ENCODE data around the gene SERINC5.

DNA sequence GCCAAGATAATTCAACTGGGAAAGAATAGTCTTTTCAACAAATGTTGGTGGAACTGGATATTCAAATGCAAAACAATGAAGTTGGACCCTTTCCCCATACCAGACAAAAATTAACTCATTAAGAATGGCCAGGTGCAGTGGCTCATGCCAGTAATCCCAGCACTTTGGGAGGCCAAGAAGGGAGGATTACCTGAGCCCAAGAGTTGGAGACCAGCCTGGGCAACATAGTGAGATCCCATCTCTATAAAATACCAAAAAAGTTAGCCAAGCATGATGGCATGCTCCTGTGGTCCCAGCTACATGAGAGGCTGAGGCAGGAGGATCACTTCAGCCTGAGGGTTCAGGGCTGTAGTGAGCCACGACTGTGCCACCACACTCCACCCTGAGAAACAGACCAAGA, 24.2 kb downstream of the SERINC5 start:
- TF ChIP-seq EZH2 (IDR thresholded peaks at IDR 0.05; ENCODE audit: insufficient read depth, poor library complexity, severe bottlenecking) (no peak), EZH2phosphoT487 (IDR thresholded peaks at IDR 0.05; ENCODE audit: insufficient read depth, low read depth) (no peak)
